Upper lobe of left lung (tissue), 6 donors: Measurements from ENCODE around the gene ZYG11B. TPM values are rescaled to one million over a fixed set of nuclear protein-coding genes. Genes with fewer than 3 reads are reported as not detected.
A peak's percentile ranks its signal among the peaks of the same experiment; 100 is the strongest.
"Not testable (repeated sequence)": the region's sequence is repeated elsewhere in the genome, so short reads cannot be mapped to it uniquely, and the experiment has no call there.

Experiments used
- ATAC-seq, 2 donors: fragments of 200-7000 bp; cut with Tn5 transposase; one replicate each; pipeline ENCODE4 v1.9.1; 2022; ENCODE audit warnings: mild to moderate bottlenecking in 2 of 2, moderate library complexity in 2 of 2; ENCODE audit not compliant: low FRiP score in 2 of 2
- DNase-seq, 2 donors: peaks; one replicate each; pipeline ENCODE4 v3.0.0-alpha.2; 2019 to 2020
- H3K27ac ChIP-seq, 4 donors: fragments of 200-600 bp; sonication (generic); one replicate each; pipeline ENCODE4 v1.5.1; 2016 to 2019
- H3K27me3 ChIP-seq, 4 donors: fragments of 200-600 bp; sonication (generic); one replicate each; pipeline ENCODE4 v1.5.1; 2017 to 2019
- H3K36me3 ChIP-seq, 4 donors: fragments of 200-600 bp; sonication (generic); one replicate each; pipeline ENCODE4 v1.5.1; 2016 to 2019
- H3K4me1 ChIP-seq, 4 donors: fragments of 200-600 bp; sonication (generic); one replicate each; pipeline ENCODE4 v1.5.1; 2018 to 2019
- H3K4me3 ChIP-seq, 4 donors: fragments of 200-600 bp; sonication (generic); one replicate each; pipeline ENCODE4 v1.5.1; 2017 to 2019; ENCODE audit warnings: mild to moderate bottlenecking in 2 of 4, moderate library complexity in 1 of 4
- H3K9me3 ChIP-seq, 4 donors: fragments of 200-600 bp; sonication (generic); one replicate each; pipeline ENCODE4 v1.5.1; 2018 to 2019
- CTCF ChIP-seq, 6 experiments: fragments of 450-650 bp in 4 of 6; fragments of 200-600 bp in 2 of 6; sonication (generic) in 2 of 6; IDR thresholded peaks; one replicate each; pipeline ENCODE4 v1.5.1; 2016 to 2019; ENCODE audit warnings: antibody characterized with exemption in 6 of 6
- EP300 ChIP-seq, 4 donors: sonication (generic); formaldehyde crosslinking; IDR thresholded peaks; one replicate each; pipeline ENCODE4 v1.5.1; 2017; ENCODE audit warnings: antibody characterized with exemption in 4 of 4, control low read depth in 2 of 4
- POLR2A ChIP-seq, 4 donors: fragments of 450-650 bp; IDR thresholded peaks; one replicate each; pipeline ENCODE4 v1.5.1; 2016 to 2017; ENCODE audit warnings: antibody characterized with exemption in 4 of 4, mild to moderate bottlenecking in 2 of 4
- POLR2AphosphoS5 ChIP-seq, 2 donors: sonication (generic); formaldehyde crosslinking; IDR thresholded peaks; one replicate each; pipeline ENCODE4 v1.5.1; 2017; ENCODE audit warnings: antibody characterized with exemption in 2 of 2
- WGBS, 2 donors: methylation state at CpG; one replicate each; pipeline ENCODE4 v1.1.5; 2017 to 2018; 5-methylcytosine and 5-hydroxymethylcytosine counted together
- total RNA-seq, 6 donors: library from RNA; depleted of rRNA in 4 of 6; stranded (reverse); fragments of >200 nt in 4 of 6; gene quantifications; one replicate each; pipeline versions ENCODE4 v1.1.0 to v1.2.1, GENCODE V29; 2016 to 2021
- donor health status: DM: no; HTN: no; CAD: no; lungs with moderate emphysema.
- donor health status: DM: no; HTN: yes; CAD: no; lungs with severe emphysema.

The ZYG11B gene
- total RNA-seq, 6 donors from 2014 or later: 23.0 to 37.2 (median 25.7) TPM

- 91 to 95% methylated on average over 5 of the region's 5 CpGs for WGBS, 2 donors
These were observed 39.4 kb upstream of the ZYG11B start for GRCh38 chr1:52686830-52687229.

GRCh38 chr1:52691821-52692220 lies 34.4 kb upstream of the ZYG11B start:
- no peaks in the 10 kb centered on the region for H3K27me3 ChIP-seq
- ATAC-seq (no peak), DNase-seq (no peak)
- H3K4me1 ChIP-seq: peaks cover 0 to 3% (median under 1%) of the 10 kb centered on the region in 4 donors
- 95 to 100% methylated on average over 3 of the region's 3 CpGs for WGBS, 2 donors
- H3K36me3 ChIP-seq: peaks cover 0 to 45% (median 27%) of the 10 kb centered on the region in 4 donors
- H3K4me3 ChIP-seq: no peak overlapping the region
- no peak overlapping the region for H3K27ac ChIP-seq
- no peaks in the 10 kb centered on the region for H3K9me3 ChIP-seq
- TF ChIP-seq CTCF (IDR thresholded peaks at IDR 0.05) (no peak), POLR2AphosphoS5 (IDR thresholded peaks at IDR 0.05) (no peak), EP300 (IDR thresholded peaks at IDR 0.05) (no peak), POLR2A (IDR thresholded peaks at IDR 0.05) (no peak)

More at GRCh38 chr1:52686830-52687229, 39.4 kb upstream of the ZYG11B start:
- DNase-seq (no peak), ATAC-seq (no peak)
- Histone ChIP-seq H3K27me3 (no peaks in the 10 kb centered on the region), H3K9me3 (no peaks in the 10 kb centered on the region), H3K27ac (no peak overlapping the region), H3K4me3 (no peak overlapping the region), H3K36me3 (peaks cover 0 to 36% (median 21%) of the 10 kb centered on the region in 4 donors), H3K4me1 (peaks cover 0 to 8% (median 3%) of the 10 kb centered on the region in 4 donors)
- TF ChIP-seq EP300 (IDR thresholded peaks at IDR 0.05) (no peak), POLR2AphosphoS5 (IDR thresholded peaks at IDR 0.05) (no peak), POLR2A (IDR thresholded peaks at IDR 0.05) (no peak), CTCF (IDR thresholded peaks at IDR 0.05) (no peak)

- Histone ChIP-seq H3K4me3 (no peak overlapping the region), H3K4me1 (peaks cover 3 to 11% (median 4%) of the 10 kb centered on the region in 4 donors), H3K27me3 (no peaks in the 10 kb centered on the region), H3K27ac (no peak overlapping the region), H3K9me3 (no peaks in the 10 kb centered on the region), H3K36me3 (peaks cover 0 to 36% (median 21%) of the 10 kb centered on the region in 4 donors)
- WGBS, 2 donors: 97 to 100% methylated on average over 4 of the region's 4 CpGs
- TF ChIP-seq POLR2A (IDR thresholded peaks at IDR 0.05) (no peak), EP300 (IDR thresholded peaks at IDR 0.05) (no peak), CTCF (IDR thresholded peaks at IDR 0.05) (no peak), POLR2AphosphoS5 (IDR thresholded peaks at IDR 0.05) (no peak)
- DNase-seq (no peak), ATAC-seq (no peak)
These were observed 33.6 kb upstream of the ZYG11B start for GRCh38 chr1:52692697-52693096.

GRCh38 chr1:52693351-52693750 lies 32.9 kb upstream of the ZYG11B start:
- H3K9me3 ChIP-seq, H3K4me3 ChIP-seq, H3K27me3 ChIP-seq, ATAC-seq, H3K27ac ChIP-seq: not testable (repeated sequence)
- Histone ChIP-seq H3K36me3 (peaks cover 0 to 29% (median 15%) of the 10 kb centered on the region in 4 donors), H3K4me1 (peaks cover 3 to 13% (median 4%) of the 10 kb centered on the region in 4 donors)
- 95 to 98% methylated on average over 10 of the region's 10 CpGs for WGBS, 2 donors
- peak in 1 of 2 donors; percentile 52 for DNase-seq

- Histone ChIP-seq H3K36me3 (peaks cover 0 to 26% (median 13%) of the 10 kb centered on the region in 4 donors), H3K27ac (no peak overlapping the region), H3K9me3 (no peaks in the 10 kb centered on the region), H3K4me3 (no peak overlapping the region), H3K27me3 (no peaks in the 10 kb centered on the region), H3K4me1 (peaks cover 3 to 18% (median 6%) of the 10 kb centered on the region in 4 donors)
- WGBS, 2 donors: 96 to 100% methylated on average over 1 of the region's 1 CpG
- no peak for ATAC-seq
- no peak for TF ChIP-seq EP300 (IDR thresholded peaks at IDR 0.05)
- TF ChIP-seq POLR2A (IDR thresholded peaks at IDR 0.05): no peak
- TF ChIP-seq CTCF (IDR thresholded peaks at IDR 0.05): no peak
- no peak for TF ChIP-seq POLR2AphosphoS5 (IDR thresholded peaks at IDR 0.05)
- DNase-seq: no peak
These were observed 32.4 kb upstream of the ZYG11B start for GRCh38 chr1:52693843-52694242.
